Measurements from ENCODE around the gene CASP2. TPM values are rescaled to one million over a fixed set of nuclear protein-coding genes. Genes with fewer than 3 reads are reported as not detected.

CASP2 gene
- total and polyA plus RNA-seq, 4 donors = 3.4 to 11.3 (median 4.1) TPM

- TF ChIP-seq FOXA1 (IDR thresholded peaks at IDR 0.05) (no peak), RXRA (IDR thresholded peaks at IDR 0.05) (no peak), HNF4A (conservative IDR thresholded peaks at IDR 0.05) (no peak), SP1 (IDR thresholded peaks at IDR 0.05) (no peak), TAF1 (conservative IDR thresholded peaks at IDR 0.05) (no peak), YY1 (IDR thresholded peaks at IDR 0.05) (no peak)
- TF ChIP-seq, protein P1, sequence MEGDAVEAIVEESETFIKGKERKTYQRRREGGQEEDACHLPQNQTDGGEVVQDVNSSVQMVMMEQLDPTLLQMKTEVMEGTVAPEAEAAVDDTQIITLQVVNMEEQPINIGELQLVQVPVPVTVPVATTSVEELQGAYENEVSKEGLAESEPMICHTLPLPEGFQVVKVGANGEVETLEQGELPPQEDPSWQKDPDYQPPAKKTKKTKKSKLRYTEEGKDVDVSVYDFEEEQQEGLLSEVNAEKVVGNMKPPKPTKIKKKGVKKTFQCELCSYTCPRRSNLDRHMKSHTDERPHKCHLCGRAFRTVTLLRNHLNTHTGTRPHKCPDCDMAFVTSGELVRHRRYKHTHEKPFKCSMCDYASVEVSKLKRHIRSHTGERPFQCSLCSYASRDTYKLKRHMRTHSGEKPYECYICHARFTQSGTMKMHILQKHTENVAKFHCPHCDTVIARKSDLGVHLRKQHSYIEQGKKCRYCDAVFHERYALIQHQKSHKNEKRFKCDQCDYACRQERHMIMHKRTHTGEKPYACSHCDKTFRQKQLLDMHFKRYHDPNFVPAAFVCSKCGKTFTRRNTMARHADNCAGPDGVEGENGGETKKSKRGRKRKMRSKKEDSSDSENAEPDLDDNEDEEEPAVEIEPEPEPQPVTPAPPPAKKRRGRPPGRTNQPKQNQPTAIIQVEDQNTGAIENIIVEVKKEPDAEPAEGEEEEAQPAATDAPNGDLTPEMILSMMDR (IDR thresholded peaks at IDR 0.05; ENCODE audit: low read depth, low read length, missing input control) = no peak
Measured at GRCh38 chr7:143327903-143328302, 39.8 kb downstream of the CASP2 start (continued).

DNA sequence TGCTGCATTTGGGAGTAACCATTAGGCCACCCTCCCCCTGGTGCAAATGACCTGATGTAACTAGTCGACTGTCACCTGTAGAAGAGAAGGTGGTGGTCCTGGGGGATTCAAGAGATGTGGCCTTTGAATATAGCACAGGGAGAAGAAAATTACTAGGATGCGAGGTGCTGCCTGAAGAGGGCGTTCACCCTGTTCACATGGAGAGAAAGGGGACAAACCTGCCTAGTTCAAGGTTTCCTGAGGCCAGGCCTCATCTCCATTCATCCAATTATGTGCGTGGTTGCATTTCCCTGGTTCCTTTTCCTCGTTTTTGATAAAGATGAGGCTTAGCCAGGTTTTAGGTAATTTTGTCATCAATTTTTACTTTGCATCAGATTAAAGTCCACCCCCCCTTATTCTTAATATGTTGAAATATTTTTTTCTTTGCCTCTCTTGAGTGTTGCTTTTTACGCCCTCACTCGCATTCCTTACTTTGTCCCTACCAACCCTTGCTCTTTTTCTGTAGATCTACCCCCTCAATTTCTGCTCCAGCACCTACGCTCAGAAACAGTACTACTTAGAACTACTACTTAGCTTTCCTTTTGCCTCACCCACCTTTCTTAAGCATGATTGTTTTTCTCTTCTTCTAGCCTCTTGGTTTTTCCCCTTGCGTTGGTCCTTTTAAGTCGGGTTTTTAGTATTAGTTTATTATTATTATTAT is 41.5 kb downstream of the CASP2 start:
- H3K4me1 ChIP-seq (ENCODE audit: control insufficient read depth in 4 of 4, insufficient read depth in 4 of 4, low read length in 3 of 4) = no peaks in the 10 kb centered on the region
- WGBS = 85% methylated on average over 10 of the region's 10 CpGs
- H3K9me3 ChIP-seq (ENCODE audit: control insufficient read depth in 4 of 4, low read length in 3 of 4) = no peaks in the 10 kb centered on the region
- no peak overlapping the region for H3K4me3 ChIP-seq (ENCODE audit: low read depth in 1 of 3, low read length in 3 of 3)
- no peak overlapping the region for H3K9ac ChIP-seq (ENCODE audit: low read depth in 1 of 2, low read length in 2 of 2)
- DNase-seq (ENCODE audit: low spot score) = no peak
- H3K36me3 ChIP-seq (ENCODE audit: control insufficient read depth in 4 of 4, insufficient read depth in 3 of 4, low read depth in 1 of 4, low read length in 3 of 4) = no peaks in the 10 kb centered on the region
- no peak overlapping the region for H3K27ac ChIP-seq (ENCODE audit: low read depth in 1 of 2, low read length in 2 of 2)
- TF ChIP-seq RAD21 (IDR thresholded peaks at IDR 0.05) (no peak), SP1 (IDR thresholded peaks at IDR 0.05) (no peak), REST (IDR thresholded peaks at IDR 0.05) (no peak), TAF1 (conservative IDR thresholded peaks at IDR 0.05) (no peak), RXRA (IDR thresholded peaks at IDR 0.05) (no peak), HNF4G (IDR thresholded peaks at IDR 0.05) (no peak), FOXA1 (IDR thresholded peaks at IDR 0.05) (no peak), NR2F2 (IDR thresholded peaks at IDR 0.05) (no peak), JUND (IDR thresholded peaks at IDR 0.05) (no peak)
- TF ChIP-seq, protein P2, sequence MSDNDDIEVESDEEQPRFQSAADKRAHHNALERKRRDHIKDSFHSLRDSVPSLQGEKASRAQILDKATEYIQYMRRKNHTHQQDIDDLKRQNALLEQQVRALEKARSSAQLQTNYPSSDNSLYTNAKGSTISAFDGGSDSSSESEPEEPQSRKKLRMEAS (IDR thresholded peaks at IDR 0.05) = no peak
- TF ChIP-seq, protein P3, sequence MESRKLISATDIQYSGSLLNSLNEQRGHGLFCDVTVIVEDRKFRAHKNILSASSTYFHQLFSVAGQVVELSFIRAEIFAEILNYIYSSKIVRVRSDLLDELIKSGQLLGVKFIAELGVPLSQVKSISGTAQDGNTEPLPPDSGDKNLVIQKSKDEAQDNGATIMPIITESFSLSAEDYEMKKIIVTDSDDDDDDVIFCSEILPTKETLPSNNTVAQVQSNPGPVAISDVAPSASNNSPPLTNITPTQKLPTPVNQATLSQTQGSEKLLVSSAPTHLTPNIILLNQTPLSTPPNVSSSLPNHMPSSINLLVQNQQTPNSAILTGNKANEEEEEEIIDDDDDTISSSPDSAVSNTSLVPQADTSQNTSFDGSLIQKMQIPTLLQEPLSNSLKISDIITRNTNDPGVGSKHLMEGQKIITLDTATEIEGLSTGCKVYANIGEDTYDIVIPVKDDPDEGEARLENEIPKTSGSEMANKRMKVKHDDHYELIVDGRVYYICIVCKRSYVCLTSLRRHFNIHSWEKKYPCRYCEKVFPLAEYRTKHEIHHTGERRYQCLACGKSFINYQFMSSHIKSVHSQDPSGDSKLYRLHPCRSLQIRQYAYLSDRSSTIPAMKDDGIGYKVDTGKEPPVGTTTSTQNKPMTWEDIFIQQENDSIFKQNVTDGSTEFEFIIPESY (IDR thresholded peaks at IDR 0.05) = no peak
- no peaks in the 10 kb centered on the region for H3K27me3 ChIP-seq (ENCODE audit: control insufficient read depth in 4 of 4, insufficient read depth in 4 of 4, low read length in 3 of 4)

All from liver (tissue), 9 donors.